HG02610 (cell line): ENCODE results near the gene NR5A2.
"Not testable (repeated sequence)": the region's sequence is repeated elsewhere in the genome, so short reads cannot be mapped to it uniquely, and the experiment has no call there.

ENCODE experiments used
- ATAC-seq: cut with Tn5 transposase; IDR thresholded peaks from one replicate; pipeline ENCODE4 v1.9.1; 2021; ENCODE audit warnings: mild to moderate bottlenecking, moderate library complexity; ENCODE audit not compliant: unreplicated experiment

The NR5A2 gene

DNA sequence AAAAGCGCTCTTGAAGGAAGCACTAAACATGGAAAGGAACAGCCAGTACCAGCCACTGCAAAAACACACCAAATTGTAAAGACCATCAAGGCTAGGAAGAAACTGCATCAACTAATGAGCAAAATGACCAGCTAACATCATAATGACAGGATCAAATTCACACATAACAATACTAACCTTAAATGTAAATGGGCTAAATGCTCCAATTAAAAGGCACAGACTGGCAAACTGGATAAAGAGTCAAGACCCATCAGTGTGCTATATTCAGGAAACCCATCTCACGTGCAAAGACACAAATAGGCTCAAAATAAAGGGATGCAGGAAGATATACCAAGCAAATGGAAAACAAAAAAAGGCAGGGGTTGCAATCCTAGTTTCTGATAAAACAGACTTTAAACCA is 159.8 kb downstream of the NR5A2 start:
- not testable (repeated sequence) for ATAC-seq

DNA sequence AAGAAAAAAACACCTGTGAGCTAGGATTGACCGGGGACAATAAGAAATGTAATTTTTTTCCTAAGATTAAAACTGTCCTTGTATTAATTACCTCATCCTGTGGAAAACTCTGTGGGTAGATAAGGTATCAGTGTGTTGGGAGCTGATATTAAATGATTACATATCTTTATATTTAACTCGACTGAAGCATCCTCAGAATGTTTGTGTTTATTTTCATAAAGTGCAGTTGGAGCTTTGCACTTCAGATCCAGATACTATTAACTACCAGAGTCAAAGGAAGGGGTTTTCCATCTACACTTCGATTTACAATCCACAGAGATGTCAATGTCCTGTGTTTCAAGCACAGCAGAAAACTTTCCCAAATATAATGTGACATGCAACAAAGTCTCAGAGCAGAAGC is 164.5 kb downstream of the NR5A2 start:
- no peak for ATAC-seq

DNA sequence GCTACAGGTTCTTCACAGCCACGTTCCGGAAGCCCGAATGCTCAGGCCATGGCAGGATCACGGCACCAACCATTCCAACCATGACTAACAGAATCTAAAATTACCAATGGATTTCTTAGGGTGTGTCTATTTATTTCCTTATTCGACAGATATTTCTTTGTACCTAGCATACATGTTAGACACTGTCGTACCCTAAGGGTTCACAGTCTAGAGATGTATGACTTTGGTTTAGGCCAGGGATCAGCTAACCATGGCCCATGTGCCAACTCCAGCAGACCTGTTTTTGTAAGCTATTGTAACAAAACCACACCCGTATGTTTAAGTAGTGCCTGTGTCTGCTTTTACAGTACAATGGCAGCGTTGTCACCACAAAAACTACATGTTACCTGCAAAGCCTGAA is 167.0 kb downstream of the NR5A2 start:
- no peak for ATAC-seq

DNA sequence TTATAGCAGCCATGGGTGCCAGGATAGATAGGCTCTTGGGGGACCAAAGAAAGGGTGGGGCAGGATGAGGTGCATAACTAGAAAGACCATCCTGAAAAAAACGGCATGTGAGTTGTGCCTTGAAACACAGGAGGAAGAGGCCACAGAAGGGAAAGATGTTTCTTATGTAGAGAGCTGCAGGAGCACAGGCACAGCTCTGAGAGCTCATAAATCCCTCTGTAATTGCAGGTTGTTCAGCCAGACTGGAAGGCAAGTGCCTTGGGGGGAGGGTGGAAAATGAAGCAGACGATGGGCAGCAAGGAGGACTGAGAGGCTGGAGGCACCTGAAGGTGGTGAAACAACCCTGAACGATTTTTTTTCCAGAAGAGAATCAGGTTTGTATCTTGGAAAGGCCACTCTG is 170.7 kb downstream of the NR5A2 start:
- ATAC-seq, result no peak

DNA sequence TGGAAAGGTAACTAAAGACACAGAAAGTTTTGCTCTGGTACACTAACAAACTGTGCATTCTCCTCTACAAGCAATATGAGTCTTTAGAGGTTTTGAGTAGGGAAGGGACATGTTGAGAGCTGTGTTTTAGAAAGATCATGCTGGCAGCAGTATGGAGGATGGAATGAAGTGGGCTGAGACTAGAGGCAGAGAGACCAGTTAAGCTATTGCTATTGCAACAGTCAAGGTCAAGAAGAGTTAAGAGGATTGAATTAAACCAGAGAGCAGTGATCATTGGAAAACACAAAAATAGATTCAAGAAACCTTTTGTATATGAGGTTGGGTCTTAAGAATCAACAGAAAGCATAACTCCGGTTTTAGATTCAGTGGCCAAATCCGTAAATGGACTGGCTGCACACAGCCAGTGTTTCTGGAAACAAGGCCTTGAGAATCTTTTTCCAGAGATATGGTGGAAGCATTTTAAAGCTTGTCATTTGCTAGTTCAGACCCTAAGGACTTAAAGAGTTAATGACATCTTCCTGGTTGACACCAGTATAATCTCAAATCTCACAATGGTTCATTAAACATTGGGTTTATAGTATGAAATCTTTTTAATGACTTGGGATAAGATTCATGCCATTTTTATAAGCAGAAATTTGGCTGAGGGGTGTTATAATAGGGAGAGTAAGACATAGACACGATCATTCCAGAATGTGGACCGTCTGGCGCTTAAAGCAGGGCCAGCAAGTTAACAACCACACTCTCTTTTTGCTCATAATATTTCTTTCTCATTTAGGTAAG is 177.9 kb downstream of the NR5A2 start:
- no peak for ATAC-seq

DNA sequence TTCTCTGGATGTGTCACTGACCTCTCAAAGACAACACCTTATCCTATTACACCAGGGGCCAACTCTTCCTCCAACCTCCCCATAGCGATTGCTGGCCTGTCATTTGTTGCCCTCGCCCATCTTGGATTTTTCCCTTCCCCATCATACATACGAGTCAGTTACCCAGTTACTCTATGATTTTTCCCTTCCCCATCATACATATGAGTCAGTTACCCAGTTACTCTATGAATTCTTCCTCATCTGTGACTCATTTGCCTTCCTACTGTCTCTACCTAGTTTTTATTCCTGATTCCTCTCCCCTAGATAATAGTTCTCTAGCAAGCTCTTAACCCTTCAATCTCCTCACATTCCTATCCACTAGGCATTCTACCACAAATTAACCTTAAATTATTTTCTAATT is 178.8 kb downstream of the NR5A2 start:
- no peak for ATAC-seq

DNA sequence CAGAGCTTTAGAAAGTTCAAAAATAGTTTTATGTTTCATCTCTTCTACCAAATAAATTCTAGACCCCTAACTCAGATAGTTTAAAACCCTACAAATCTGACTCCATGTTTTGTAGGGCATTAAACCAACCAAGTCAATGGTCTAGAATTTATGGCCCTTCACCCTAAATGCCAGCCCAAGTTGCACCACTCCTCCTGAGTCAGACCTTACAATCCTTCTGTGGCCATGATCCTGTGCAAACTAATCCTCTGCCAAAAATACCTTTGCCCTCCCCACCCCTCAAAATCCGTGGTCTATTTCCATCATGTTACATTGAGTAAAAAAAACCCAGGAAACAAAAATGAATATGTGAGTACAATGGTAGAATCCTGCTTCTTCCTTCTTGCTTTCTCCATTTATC is 179.3 kb downstream of the NR5A2 start:
- no peak for ATAC-seq

DNA sequence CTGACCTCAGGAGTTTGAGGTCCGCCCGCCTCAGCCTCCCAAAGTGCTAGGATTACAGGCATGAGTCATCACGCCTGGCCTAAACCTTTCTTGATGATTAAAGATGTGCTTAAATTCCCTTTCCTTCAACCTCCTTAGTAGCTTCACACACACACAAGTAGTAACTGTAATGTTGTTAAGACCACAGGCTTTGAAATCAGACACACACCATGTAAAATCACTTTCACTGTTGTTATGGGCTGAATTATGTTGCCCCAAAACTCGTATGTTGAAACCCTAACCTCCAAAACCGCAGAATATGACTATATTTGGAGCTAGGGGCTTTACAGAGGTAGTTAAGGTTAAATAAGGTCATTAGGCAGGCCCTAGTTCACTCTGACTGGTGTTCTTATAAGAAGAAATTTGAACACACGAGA is 180.2 kb downstream of the NR5A2 start:
- peak; percentile 92 for ATAC-seq

DNA sequence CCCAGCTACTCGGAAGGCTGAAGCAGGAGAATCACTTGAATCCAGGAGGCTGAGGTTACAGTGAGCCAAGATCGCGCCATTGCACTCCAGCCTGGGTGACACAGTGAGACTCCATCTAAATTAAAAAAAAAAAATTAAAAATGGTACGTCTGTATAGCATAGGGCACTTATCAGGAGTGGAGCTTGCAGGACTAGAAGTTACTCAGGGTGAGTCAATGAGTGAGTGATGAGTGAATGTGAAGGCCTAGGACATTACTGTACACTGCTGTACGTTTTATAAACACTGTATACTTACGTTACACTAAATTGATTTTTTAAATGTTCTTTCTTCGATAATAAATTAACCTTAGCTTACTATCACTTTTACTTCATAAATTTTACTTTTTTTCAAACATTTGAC is 183.6 kb downstream of the NR5A2 start:
- ATAC-seq, result no peak

DNA sequence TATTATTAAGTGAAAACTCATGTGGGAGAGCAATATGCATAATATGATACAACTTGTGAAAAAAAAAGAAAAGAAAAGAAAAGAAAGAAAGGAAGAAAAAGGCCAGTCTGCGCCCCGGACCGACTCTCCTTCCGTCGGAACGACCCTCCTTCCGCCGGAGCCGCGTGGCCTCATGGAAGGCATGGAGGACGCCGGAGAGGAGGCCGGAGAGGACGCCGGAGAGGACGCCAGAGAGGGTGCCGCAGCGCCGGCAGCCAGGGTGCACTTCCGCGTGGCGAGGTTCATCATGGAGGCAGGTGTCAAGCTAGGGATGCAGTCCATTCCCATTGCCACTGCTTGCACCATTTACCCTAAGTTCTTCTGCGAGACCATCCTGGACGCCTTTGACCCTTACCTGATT is 185.9 kb downstream of the NR5A2 start:
- ATAC-seq, result no peak

DNA sequence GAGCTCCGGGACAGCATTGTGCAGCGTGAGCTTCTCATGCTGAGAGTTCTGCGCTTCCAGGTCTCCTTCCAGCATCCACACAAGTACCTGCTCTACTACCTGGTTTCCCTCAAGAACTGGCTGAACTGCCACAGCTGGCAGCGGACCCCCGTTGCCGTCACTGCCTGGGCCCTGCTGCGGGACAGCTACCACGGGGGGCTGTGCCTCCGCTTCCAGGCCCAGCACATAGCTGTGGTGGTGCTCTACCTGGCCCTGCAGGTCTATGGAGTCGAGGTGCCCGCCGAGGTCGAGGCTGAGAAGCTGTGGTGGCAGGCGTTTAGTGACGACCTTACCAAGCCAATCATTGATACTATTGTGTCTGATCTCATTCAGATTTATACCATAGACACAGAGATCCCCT is 186.4 kb downstream of the NR5A2 start:
- ATAC-seq, result no peak

DNA sequence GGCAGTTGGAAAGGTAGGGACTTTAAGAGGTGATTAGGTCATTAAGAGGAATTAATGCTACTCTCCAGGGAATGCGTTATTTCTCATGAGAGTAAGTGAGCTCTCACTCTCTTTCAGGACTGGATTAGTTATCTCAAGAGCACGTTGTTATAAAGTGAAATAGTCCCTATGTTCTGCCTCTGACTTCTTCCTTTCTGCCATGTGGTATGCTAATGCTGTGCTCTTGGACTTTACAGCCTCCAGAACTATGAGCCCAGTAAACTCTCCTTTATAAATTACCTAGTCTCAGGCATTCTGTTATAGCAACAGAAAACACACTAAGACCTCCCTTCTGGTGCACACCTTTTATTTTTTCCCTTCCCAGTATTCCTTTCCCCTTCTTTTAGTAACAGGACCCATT is 187.8 kb downstream of the NR5A2 start:
- ATAC-seq, result no peak

DNA sequence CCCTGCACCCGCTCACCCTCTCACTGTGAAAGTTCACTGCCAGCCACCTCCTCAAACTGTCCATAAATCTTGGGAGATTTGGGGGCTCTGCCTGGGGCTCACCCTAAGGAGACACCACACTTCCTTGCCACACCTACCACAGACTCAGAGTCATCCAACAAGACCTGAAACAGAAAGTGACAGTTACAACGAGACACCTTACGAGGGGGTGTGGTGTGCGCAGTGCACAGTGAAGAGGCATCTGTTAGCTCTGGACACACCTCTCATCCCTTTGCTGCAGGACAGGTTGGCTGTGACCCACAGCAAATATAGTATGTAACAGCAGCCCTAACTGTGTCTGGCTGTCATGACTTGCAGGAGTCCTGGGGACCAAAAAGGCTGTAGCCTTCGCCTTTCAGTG is 190.2 kb downstream of the NR5A2 start:
- ATAC-seq, result no peak

DNA sequence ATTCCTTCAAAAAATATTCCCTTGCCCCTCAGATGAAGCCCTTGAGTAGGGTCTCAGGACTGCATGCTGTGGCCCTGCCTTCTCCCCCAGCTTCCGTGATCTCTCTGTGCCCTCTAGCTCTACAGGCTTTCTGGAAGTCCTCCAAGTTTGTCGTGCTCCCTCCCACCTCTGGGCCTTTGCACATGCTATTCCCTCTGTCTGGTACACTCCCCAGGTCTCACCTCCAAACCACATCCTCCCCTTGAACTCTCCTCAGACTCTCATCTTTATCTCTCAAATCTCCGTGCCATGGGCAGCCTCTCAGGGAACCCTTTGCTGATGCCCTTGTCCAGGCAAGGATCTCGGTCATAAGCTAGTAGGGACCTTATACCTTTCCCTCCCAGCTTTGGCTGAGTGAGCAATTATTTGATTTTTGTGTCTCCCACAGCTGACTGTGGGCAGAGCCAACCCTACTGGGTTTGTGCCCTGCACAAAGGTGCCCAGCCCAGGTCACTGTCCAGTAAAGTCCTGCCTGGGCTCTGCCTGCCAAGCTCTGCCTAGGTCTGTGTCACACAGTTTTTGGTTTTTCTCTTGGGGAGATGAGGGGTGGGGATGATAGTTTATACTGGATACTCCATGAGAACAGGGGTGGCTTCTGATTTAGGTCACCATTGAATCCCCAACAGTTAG is 194.2 kb downstream of the NR5A2 start:
- ATAC-seq, result no peak

DNA sequence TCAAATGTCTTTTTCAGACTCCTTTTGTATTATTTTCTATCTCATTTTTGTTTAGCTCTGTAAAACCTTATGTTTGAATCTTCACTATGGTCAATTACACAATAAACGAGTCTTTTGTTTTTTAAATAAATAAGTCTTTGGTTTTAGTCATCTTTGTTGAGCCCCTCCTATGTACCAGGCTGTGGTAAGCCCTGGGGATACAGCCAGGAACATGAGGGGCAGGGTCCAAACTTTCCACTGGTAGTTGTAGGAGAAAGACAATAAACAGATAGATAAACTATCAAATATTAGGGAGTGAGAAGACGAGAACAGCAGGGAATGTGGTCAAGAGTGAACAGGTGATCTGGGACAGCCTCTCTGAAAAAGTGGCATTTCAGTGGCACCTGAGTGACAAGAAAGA is 195.7 kb downstream of the NR5A2 start:
- ATAC-seq, result no peak

DNA sequence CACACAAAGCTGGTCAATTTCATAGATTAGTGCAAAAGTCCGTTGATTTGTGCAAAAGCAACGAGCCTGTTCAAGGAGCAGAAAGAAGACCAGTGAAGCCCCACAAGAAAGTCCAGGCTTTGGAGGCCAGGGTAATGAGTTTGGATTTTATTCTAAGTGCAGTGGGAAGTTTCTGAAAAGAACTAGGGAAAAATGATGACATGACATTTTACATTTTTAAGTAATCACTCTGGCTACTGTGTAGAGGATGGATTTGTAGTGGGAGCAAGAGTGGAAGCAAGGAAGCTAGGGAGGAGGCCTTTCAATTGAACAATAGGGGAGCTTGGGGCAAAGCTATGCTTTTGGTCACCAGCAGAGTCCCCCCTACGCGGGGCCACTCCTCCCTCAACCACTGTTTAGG is 196.1 kb downstream of the NR5A2 start:
- no peak for ATAC-seq

DNA sequence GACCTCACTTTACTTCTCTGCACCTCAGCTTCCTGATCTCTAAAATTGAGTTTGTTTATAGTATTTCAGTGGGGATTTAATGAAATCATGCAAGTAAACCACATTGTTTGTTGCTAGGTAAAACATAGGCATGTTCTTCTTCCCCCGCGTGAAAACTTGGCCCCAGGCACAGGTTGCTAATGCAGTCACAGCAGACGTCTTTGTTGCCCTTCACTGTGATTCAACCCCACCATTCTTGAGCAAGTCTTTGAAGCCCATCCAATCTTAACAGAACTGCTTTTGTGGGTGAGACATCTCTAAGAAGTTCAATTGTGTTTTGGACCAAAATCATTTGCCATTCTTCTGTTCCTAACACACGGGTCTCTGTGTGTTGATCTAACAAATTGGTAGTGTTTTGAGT is 196.8 kb downstream of the NR5A2 start:
- ATAC-seq, result no peak

DNA sequence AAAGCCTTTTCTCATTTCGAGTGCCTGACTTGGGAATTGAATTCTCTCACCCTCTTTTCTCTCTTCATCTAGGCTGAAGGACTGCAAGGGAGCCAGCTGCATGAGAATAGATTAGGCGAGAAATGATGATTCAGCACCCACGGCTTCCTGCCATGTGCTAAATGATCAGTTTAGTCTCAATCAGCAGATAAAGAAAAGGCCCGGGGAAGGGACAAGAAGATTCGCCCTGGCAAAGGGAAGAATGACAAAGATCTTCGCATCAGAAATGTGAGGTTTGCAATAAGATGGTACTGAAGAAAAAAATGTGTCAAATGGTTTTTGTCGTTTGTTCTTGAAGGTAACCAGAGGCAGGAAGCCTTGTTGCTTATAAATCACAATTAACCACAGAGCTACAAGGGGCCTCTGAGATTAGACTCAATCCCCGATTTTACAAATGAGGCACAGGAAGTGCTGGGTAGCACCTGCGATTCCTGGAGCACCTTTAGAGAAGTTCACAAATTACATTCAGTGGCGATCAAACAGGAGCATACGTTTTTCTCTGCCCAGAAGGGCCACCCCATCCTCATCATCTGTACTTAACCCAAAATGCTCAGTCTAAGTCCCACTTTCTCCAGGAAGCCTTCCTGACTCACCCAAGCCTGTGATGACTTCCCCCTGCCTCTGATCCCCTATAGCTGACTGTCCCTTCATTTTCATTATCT is 198.9 kb downstream of the NR5A2 start:
- no peak for ATAC-seq

DNA sequence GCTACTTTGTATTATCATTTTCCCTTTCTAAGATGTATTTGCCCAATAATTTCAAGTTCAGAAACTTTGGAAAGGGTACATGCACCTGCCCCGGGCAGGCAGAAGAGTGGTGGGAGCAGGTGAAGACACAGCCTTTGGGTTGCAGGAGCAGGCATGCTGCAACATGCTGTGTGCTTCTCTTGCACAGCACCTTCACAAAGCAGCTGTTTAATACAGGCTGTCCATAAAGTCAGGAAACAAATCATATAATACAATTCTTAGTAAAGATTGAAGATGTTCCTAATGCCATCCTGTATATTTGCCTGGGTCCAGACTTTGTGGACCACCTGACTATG is 199.4 kb downstream of the NR5A2 start:
- ATAC-seq, result no peak
